Kasumi-1 (cell line): ENCODE data around the gene NFIA.

ENCODE experiments used
- DNase-seq, 2 experiments: peaks; one replicate each; lab custom pipeline; 2025; lab: John Stamatoyannopoulos, UW

Gene NFIA

GRCh38 chr1:61152469-61153105 lies 70.2 kb downstream of the NFIA start:
- DNase-seq = no peak

- no peak for DNase-seq
Observed at GRCh38 chr1:61156576-61157467, 74.5 kb downstream of the NFIA start.

GRCh38 chr1:61157468-61157987 lies 75.2 kb downstream of the NFIA start:
- DNase-seq = no peak

- no peak for DNase-seq
Observed at GRCh38 chr1:61158591-61158990, 76.2 kb downstream of the NFIA start.

- no peak for DNase-seq
Observed at GRCh38 chr1:61160526-61160925, 78.2 kb downstream of the NFIA start.

- no peak for DNase-seq
Observed at GRCh38 chr1:61162520-61163258, 80.3 kb downstream of the NFIA start.

- DNase-seq = no peak
Observed at GRCh38 chr1:61163355-61163754, 81.0 kb downstream of the NFIA start.

GRCh38 chr1:61165402-61165801 lies 83.0 kb downstream of the NFIA start:
- no peak for DNase-seq

GRCh38 chr1:61167309-61167708 lies 84.9 kb downstream of the NFIA start:
- DNase-seq = no peak

GRCh38 chr1:61169045-61169444 lies 86.7 kb downstream of the NFIA start:
- no peak for DNase-seq

- DNase-seq = no peak
Observed at GRCh38 chr1:61169634-61170033, 87.3 kb downstream of the NFIA start.

- DNase-seq = no peak
Observed at GRCh38 chr1:61170328-61171238, 88.2 kb downstream of the NFIA start.

GRCh38 chr1:61171346-61171745 lies 89.0 kb downstream of the NFIA start:
- no peak for DNase-seq

- DNase-seq = no peak
Observed at GRCh38 chr1:61171974-61172373, 89.6 kb downstream of the NFIA start.

GRCh38 chr1:61173118-61173517 lies 90.8 kb downstream of the NFIA start:
- DNase-seq = no peak

- no peak for DNase-seq
Observed at GRCh38 chr1:61174060-61174795, 91.9 kb downstream of the NFIA start.

GRCh38 chr1:61175976-61176375 lies 93.6 kb downstream of the NFIA start:
- DNase-seq = no peak

GRCh38 chr1:61181067-61182038 lies 99.0 kb downstream of the NFIA start:
- DNase-seq = no peak

- DNase-seq = no peak
Observed at GRCh38 chr1:61182049-61182448, 99.7 kb downstream of the NFIA start.

GRCh38 chr1:61182480-61182879 lies 100.1 kb downstream of the NFIA start:
- no peak for DNase-seq
